ENCODE results near the gene SLC35F3.

Gene SLC35F3

DNA sequence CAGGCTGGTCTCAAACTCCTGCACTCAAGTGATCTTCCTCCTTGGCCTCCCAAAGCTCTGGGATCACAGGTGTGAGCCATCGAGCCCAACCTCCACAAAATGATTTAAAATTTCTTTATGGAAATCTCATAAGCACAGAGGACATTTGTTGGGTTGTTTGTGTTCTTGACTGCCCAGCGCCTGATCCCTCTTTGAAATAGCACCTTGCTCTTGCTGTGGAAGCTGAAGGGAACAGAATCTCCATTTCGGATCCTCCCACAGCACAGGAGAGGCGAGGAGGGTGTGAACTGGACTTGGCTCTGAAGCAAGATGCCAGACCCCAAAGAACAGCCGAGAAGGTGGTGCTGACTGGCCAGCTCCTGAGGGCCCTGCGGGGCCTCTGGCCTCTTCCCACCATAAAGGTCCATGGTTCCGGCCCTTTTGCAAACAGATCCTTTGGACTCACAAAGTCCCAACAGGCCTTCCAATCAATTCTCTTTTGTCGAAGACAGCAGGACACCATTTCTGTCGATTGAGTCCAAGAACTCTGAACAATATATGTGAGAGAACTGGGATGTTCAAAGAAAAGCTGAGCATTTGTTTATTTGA, 423.2 kb downstream of the SLC35F3 start:
- DNase-seq: no peak

DNA sequence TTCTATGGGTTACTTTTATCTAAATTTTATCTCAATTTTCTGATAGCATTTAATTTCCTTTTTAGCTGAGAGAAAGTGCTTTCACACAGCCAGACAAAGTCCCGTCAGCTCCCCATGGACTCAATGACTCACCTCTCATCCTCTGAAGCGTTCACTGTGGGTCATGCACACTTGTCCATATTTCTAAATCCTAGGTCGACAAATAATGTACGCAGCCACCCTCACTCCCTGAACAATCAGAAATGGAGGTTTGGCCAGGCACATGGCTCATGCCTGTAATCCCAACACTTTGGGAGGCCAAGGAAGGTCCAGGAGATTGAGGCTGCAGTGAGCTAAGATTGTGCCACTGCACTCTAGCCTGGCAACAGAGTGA, 426.4 kb downstream of the SLC35F3 start:
- no peak for DNase-seq

GRCh38 chr1:234331507-234331906, 427.0 kb downstream of the SLC35F3 start:
- DNase-seq: no peak

DNA sequence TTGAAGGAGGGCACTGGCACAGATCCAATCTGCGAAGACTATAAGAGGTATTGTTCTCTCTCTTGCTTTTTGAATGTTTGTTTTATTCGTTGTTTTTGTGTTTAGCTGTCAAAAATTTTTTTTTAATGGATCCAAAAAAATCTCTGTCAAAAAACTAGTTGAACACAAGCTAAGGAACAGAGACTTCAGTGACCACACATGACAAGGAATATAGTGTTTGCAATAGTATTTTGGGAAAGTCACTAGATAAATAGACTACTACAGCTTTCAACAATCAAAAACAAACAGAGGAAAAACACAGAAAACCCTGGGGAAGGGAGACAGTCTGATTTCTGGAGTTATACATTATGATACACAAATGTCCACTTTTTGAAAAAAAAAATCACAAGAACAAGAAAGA, 431.9 kb downstream of the SLC35F3 start:
- no peak for DNase-seq

DNA sequence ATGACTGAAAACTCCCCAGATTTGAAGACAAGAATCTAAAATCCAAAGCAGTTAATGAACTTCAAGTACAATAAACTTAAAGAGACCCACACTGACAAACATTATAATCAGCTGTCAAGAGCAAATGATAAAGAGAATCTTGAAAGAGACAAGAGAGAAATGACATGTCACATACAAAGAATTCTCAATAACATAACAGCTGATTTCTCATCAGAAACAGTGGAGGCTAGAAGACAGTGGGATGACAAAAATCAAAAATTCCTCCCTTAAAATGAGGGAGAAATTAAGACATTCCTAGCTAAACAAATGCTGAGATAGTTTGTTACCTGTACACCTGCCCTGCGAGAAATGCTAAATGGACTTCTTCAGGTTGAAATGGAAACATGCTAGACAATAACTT, 432.8 kb downstream of the SLC35F3 start:
- DNase-seq: no peak

DNA sequence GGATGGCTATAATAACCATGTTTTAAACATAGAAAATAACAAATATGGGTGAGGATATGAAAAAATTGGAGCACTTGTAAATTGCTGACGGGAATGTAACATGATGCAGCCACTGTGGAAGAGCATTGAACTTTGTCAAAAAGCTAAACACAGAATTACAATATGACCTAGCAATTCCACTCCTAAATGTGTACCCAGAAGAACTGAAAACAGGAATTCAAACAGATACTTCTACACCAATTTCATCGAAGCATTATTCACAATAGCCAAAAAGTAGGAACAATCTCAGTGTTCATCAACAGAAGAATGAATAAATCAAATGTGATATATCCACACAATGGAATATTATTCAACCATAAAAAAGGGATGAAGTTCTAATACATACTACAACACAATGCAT, 436.1 kb downstream of the SLC35F3 start:
- no peak for DNase-seq

DNA sequence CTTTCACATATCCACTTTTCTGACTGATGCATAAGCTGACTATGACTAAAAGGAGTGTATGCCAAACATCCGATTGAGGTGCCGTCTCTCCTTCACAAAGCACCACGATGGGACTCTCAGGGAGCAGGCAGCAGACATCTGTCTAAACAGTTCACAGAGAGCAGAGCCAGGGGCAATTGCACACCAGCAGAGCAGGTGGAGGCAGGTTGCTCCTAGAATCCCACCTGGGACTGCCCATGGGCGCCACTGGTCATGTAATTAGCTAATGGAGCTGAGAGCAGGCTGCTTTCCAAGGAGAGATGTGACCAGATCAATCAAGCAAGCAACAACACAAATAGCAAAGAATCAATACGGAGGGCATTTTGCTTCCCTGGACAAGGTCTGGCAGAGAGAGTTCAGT, 438.3 kb downstream of the SLC35F3 start:
- no peak for DNase-seq

DNA sequence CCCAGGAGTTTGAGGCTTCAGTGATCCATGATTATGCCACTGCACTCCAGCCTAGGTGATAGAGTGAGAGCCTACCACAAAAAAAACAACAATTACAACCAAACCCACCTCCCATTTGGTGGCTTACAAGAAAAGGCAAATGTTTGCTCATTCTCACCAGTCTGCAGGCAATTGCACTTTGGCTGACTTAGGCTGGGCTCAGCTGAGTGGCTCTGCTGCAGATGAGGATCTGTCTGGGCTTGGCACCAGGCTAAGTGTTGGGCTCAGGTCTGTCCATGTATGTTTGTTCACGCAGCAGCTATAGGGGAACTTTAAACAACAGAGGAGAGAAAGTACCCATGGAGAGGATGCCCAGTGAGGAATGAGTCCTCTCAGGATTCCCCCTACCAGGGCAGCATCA, 440.8 kb downstream of the SLC35F3 start:
- no peak for DNase-seq

DNA sequence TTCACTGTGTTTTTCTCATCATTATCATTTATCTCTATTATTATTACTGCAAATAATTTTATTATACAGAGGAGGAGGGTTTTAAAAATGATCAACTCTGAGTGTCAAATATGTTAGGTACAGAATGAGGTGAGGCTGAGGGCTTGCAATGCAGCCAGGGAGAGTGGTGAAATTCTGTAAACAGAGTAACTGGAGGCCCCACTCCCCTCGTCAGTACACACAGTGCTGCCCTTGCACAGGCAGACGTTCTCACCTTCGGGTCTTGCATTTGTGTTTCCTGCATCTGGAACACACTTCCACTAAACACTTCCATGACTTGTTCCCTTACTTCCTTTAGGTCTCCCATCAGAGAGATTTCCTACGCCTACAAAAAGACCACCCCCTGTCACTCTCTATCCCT, 444.5 kb downstream of the SLC35F3 start:
- no peak for DNase-seq

DNA sequence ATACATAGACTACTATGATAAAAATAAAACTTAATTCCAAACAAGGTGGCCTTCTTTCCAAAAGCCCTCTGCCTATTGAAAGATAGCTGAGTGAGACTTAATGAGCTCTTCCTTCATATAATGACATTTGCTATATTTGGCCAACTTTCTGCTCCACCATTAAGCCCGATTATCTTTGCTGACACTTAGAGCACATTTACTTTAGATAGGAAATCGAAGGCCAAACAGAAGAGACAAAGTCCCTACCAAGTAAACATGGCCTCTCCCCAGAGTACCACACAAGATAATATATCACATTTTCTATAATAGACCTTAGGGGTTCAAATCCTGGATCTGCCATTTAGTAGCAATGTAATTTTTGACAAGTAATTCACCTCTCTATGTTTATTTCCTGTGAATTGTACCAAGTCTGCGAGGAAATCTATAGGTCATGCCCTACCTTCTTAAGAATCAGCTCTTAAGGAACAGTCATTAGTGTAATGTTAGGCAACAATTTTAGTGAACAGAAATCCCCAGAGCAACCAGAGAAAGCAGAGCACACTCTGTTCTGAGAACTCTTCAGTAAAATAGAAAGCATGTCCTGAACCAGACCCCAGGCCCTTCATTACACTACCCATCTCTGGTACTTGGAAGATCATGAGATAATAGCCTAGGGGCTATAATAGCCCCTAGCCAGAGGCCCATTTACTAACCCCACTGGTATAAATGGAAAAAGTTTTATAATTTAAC, 451.5 kb downstream of the SLC35F3 start:
- DNase-seq: no peak

DNA sequence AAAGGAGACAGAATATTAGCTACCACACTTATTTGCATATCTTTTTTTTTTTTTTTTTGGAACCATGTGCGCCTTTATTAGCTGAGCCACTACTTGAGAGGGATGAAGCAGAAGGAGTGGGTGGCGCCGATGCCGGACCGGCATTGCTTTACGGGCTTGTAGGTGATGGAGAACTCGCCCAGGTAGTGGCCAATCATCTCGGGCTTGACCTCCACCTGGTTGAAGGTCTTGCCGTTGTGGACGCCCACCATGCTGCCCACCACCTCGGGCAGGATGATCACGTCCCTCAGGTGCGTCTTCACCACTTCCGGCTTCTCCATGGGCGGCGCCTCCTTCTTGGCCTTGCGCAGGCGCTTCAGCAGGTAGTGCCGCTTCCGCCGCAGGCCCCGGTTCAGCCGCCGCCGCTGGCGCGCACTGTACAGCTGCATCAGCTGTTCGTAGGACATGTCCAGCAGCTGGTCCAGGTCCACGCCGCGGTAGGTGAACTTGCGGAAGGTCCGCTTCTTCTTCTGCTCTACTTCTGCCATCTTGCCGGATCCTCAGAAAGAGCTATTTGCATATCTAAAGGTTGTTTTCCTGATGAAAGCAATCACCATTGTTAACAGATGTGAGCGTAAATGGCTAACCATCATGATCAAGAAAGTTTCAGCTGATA, 452.3 kb downstream of the SLC35F3 start:
- DNase-seq: peak; percentile 62

GRCh38 chr1:234357831-234358230, 453.4 kb downstream of the SLC35F3 start:
- DNase-seq: no peak

DNA sequence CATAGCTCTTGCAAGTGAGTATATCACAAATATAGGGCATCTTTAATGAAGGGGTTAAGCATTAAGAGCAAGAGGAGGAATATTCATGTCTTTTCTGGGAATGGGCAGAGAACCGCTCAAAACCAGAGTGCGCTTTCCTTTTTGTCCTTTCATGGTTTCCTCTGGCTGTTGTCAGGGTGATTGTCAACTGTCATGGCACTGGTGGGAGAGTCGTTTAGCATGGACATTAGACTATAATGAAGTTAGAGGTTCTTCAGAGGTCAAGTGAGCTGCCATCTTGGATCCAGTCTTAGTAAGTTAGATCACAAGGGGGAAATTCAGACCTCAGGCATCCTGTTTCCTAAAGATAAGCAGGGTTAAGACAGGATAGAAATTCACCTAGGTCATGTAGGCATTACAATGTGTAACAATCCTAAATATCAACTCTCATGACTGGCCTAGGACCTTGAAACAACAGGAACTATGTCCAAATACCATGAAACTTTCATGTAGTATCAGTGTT, 456.7 kb downstream of the SLC35F3 start:
- no peak for DNase-seq

GRCh38 chr1:234362558-234362957, 458.1 kb downstream of the SLC35F3 start:
- no peak for DNase-seq

DNA sequence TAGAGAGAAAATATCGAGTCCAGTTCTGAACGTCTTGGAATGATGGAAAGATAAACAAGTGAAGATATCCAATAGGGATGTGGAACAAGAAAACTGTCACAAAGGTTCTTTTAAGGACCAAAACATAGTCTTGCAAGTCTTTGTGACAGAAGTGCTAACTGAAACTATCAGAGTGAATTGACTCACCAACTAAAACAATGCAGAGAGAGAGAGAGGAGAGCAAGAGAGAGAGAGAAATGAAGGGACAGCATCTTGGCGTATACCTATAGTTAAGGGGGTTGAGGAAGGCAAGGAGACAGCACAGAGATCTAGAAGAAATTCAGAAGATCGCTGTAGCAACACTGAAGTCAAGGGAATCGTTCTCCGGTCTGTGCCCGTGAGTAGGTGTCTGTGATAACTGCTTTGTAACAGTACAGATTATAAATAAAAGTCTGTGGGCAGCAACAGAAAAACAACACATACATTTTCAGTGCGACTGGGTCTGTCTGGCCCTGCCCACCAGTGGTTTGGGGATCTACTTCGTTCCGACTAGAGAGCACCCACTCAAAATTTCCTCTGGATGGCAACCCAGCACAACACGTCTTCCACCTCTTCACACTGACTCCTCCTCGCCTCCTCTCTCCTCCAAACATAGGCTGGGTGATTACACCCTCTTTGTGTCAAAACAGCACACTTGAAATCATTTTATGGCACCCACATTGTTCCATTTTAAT, 464.0 kb downstream of the SLC35F3 start:
- peak; percentile 32 for DNase-seq

GRCh38 chr1:234369033-234369430, 464.6 kb downstream of the SLC35F3 start:
- DNase-seq: no peak

GRCh38 chr1:234369784-234370183, 465.3 kb downstream of the SLC35F3 start:
- DNase-seq: no peak

DNA sequence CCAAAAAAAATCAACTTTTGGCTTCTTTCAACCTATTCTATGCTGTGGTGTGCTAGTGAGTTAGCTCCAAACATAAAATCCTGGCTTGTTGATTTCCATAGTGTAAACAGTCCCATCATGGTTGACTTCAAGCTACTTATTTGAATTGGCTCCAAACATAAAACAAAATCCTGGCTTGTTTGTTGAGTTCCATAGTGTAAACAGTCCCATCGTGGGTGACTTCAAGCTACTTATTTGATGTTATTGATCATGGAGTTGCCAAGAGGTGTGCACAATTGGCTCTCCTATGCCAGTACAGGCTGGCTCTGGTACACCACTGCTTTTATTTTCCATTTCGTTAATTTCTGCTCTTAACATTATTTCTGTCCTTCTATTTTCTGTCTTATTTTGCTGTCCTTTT, 466.9 kb downstream of the SLC35F3 start:
- DNase-seq: no peak

- DNase-seq: no peak
Measured at GRCh38 chr1:234372011-234372757, 467.7 kb downstream of the SLC35F3 start.

GRCh38 chr1:234373064-234373958, 468.8 kb downstream of the SLC35F3 start, which contains the start of gene COA6:
Gene COA6, plus strand, starts transcription at chr1:234373456. Its CDS starts 11 bp downstream, at chr1:234373467.
- peak; percentile 94 for DNase-seq

DNA sequence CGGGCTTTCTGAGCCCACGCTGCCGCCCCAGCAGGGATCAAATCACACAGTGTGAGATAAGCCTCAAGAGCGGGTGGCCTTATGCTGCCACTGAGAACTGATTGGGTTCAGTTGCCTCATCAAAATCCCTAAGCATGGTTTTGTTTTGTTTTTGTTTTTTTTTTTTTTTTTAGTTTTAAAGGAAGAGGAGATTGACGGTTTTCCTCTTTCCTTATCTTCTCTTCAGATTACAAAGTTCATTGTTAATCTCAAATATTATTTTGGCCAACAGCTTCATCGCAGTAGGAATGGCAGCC, 469.4 kb downstream of the SLC35F3 start:
- no peak for DNase-seq

Data from stimulated activated CD4-positive, alpha-beta T cell treated with anti-CD3 and anti-CD28 coated beads, Interleukin-15, amount 100 ng/mL, for 24 hours (primary cell).